ENCODE measurements around the gene BCL2L1.
"Not testable (repeated sequence)": the region's sequence is repeated elsewhere in the genome, so short reads cannot be mapped to it uniquely, and the experiment has no call there.

DNA sequence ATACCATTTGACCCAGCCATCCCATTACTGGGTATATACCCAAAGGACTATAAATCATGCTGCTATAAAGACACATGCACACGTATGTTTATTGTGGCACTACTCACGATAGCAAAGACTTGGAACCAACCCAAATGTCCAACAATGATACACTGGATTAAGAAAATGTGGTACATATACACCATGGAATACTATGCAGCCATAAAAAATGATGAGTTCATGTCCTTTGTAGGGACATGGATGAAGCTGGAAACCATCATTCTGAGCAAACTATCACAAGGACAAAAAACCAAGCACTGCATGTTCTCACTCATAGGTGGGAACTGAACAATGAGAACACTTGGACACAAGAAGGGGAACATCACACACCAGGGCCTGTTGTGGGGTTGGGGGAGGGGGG is 94.6 kb downstream of the BCL2L1 start:
- TF ChIP-seq, protein P1, sequence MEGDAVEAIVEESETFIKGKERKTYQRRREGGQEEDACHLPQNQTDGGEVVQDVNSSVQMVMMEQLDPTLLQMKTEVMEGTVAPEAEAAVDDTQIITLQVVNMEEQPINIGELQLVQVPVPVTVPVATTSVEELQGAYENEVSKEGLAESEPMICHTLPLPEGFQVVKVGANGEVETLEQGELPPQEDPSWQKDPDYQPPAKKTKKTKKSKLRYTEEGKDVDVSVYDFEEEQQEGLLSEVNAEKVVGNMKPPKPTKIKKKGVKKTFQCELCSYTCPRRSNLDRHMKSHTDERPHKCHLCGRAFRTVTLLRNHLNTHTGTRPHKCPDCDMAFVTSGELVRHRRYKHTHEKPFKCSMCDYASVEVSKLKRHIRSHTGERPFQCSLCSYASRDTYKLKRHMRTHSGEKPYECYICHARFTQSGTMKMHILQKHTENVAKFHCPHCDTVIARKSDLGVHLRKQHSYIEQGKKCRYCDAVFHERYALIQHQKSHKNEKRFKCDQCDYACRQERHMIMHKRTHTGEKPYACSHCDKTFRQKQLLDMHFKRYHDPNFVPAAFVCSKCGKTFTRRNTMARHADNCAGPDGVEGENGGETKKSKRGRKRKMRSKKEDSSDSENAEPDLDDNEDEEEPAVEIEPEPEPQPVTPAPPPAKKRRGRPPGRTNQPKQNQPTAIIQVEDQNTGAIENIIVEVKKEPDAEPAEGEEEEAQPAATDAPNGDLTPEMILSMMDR (IDR thresholded peaks at IDR 0.05) = not testable (repeated sequence)
- not testable (repeated sequence) for TF ChIP-seq EZH2 (IDR thresholded peaks at IDR 0.05)

All from neural progenitor cell (in vitro differentiated cells).